Measurements from ENCODE around the gene ATRX. TPM values are rescaled to one million over a fixed set of nuclear protein-coding genes. Genes with fewer than 3 reads are reported as not detected.
"Not testable (repeated sequence)": the region's sequence is repeated elsewhere in the genome, so short reads cannot be mapped to it uniquely, and the experiment has no call there.

The ATRX gene
- total RNA-seq, 2 donors from 2014 or later: 49.3 to 110 TPM

DNA sequence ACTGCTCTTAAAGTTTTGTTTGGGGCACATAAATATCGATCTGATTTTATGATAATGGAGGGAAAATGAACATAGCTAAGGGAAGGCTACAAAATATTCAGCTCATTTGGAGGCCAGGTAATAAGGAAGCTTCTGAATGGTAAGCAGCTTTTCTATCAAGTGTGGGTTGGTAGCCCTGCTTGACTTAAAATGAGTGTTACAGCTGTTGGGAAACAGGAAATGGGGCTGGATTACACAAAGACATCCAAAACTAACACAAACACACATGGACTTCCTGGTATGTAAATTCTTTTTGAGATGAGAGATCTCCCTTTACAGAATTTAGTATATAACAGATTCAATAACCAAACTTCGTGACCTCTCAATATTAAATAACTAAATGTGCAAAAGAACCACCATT is 280.8 kb downstream of the ATRX start:
- TF ChIP-seq POLR2AphosphoS5 (IDR thresholded peaks at IDR 0.05): no peak
- TF ChIP-seq POLR2A (IDR thresholded peaks at IDR 0.05): no peak
- TF ChIP-seq, protein P1, sequence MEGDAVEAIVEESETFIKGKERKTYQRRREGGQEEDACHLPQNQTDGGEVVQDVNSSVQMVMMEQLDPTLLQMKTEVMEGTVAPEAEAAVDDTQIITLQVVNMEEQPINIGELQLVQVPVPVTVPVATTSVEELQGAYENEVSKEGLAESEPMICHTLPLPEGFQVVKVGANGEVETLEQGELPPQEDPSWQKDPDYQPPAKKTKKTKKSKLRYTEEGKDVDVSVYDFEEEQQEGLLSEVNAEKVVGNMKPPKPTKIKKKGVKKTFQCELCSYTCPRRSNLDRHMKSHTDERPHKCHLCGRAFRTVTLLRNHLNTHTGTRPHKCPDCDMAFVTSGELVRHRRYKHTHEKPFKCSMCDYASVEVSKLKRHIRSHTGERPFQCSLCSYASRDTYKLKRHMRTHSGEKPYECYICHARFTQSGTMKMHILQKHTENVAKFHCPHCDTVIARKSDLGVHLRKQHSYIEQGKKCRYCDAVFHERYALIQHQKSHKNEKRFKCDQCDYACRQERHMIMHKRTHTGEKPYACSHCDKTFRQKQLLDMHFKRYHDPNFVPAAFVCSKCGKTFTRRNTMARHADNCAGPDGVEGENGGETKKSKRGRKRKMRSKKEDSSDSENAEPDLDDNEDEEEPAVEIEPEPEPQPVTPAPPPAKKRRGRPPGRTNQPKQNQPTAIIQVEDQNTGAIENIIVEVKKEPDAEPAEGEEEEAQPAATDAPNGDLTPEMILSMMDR (IDR thresholded peaks at IDR 0.05): no peak
- Histone ChIP-seq H3K27me3 (replicated peaks; ENCODE audit: insufficient read depth) (no peaks in the 10 kb centered on the region), H3K27ac (no peak overlapping the region), H3K4me3 (no peak overlapping the region), H3K36me3 (no peaks in the 10 kb centered on the region), H3K4me1 (replicated peaks) (no peaks in the 10 kb centered on the region), H3K9me3 (no peaks in the 10 kb centered on the region)
- intact Hi-C loops (cut with DNase I): no loop called here
- 56% methylated on average over 2 of the region's 2 CpGs for WGBS
- no peak for DNase-seq (ENCODE audit: low spot score)

DNA sequence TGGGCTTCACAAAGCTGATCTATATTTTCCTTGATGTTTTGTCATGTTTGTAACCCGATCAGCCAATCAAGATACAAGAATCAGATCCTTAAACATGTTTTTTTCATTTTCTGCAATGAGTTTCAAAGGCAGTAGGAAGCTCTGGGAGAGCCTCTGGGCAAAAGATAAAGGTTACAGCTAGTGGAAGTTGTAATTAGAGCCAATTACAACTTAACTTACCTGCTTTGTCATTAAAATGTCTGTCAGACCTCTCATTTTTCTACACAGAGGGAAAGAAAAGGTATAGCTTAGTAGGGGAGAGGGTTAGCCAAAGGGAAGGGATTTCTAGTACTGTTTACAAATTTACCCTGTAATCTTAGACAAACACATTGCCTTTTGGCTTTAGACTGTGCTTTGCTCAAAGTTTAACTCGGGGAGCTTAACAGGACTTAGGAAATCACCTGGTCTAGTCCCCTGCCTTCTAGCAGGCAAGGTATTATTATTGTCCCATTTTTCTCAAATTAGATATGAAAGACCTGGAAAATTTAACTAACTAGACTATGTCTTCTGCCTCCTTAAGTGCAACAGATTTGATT is 283.0 kb downstream of the ATRX start:
- Histone ChIP-seq H3K9me3 (no peaks in the 10 kb centered on the region), H3K36me3 (no peaks in the 10 kb centered on the region), H3K4me3 (no peak overlapping the region), H3K27me3 (replicated peaks; ENCODE audit: insufficient read depth) (no peaks in the 10 kb centered on the region), H3K4me1 (replicated peaks) (no peaks in the 10 kb centered on the region), H3K27ac (no peak overlapping the region)
- WGBS: 21% methylated on average over 2 of the region's 2 CpGs
- TF ChIP-seq, protein P1 (IDR thresholded peaks at IDR 0.05): no peak
- TF ChIP-seq POLR2A (IDR thresholded peaks at IDR 0.05): no peak
- no peak for TF ChIP-seq POLR2AphosphoS5 (IDR thresholded peaks at IDR 0.05)
- intact Hi-C loops (cut with DNase I): no loop called here
- DNase-seq (ENCODE audit: low spot score): no peak

DNA sequence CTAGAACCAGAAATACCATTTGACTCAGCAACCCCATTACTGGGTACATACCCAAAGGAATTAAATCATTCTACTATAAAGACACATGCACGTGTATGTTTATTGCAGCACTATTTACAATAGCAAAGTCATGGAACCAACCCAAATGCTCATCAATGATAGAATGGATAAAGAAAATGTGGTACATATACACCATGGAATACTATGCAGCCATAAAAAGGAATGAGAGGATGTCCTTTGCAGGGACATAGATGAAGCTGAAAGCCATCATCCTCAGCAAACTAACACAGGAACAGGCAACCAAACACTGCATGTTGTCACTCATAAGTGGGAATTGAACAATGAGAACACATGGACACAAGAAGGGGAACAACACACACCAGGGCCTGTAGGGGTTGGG is 285.9 kb downstream of the ATRX start:
- H3K9me3 ChIP-seq; H3K27me3 ChIP-seq (replicated peaks; ENCODE audit: insufficient read depth); H3K36me3 ChIP-seq; DNase-seq (ENCODE audit: low spot score); H3K4me3 ChIP-seq; intact Hi-C loops (cut with DNase I); H3K4me1 ChIP-seq (replicated peaks); H3K27ac ChIP-seq: not testable (repeated sequence)
- 73% methylated on average over 1 of the region's 1 CpG for WGBS

- 89% methylated on average over 9 of the region's 20 CpGs for WGBS
- no peak for DNase-seq (ENCODE audit: low spot score)
- Histone ChIP-seq H3K4me3 (no peak overlapping the region), H3K9me3 (no peaks in the 10 kb centered on the region), H3K27ac (no peak overlapping the region), H3K36me3 (no peaks in the 10 kb centered on the region), H3K4me1 (replicated peaks) (no peaks in the 10 kb centered on the region), H3K27me3 (replicated peaks; ENCODE audit: insufficient read depth) (no peaks in the 10 kb centered on the region)
- intact Hi-C loops (cut with DNase I): no loop called here
- TF ChIP-seq, protein P1 (IDR thresholded peaks at IDR 0.05): no peak
- TF ChIP-seq POLR2A (IDR thresholded peaks at IDR 0.05): no peak
- TF ChIP-seq POLR2AphosphoS5 (IDR thresholded peaks at IDR 0.05): no peak
Observed at GRCh38 chrX:77493677-77494553, 292.1 kb downstream of the ATRX start.

DNA sequence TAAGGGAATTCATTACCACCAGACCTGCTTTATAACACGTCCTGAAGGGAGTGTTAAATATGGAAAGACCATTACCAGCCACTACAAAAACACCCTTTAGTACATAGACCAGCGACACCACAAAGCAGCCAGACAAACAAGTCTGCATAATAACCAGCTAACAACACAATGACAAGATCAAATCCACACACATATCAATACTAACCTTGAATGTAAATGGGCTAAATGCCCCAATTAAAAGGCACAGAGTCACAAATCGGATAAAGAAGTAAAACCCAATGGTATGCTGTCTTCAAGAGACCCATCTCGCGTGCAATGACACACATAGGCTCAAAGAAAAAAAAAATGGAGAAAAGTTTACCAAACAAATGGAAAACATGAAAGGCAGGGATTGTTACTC is 302.0 kb downstream of the ATRX start:
- WGBS: 74% methylated on average over 5 of the region's 5 CpGs
- H3K4me3 ChIP-seq: no peak overlapping the region
- H3K4me1 ChIP-seq (replicated peaks): no peaks in the 10 kb centered on the region
- no peak for DNase-seq (ENCODE audit: low spot score)
- intact Hi-C loops (cut with DNase I): no loop called here
- H3K36me3 ChIP-seq: no peaks in the 10 kb centered on the region
- H3K9me3 ChIP-seq: no peaks in the 10 kb centered on the region
- TF ChIP-seq, protein P1 (IDR thresholded peaks at IDR 0.05): no peak
- no peak for TF ChIP-seq POLR2AphosphoS5 (IDR thresholded peaks at IDR 0.05)
- no peaks in the 10 kb centered on the region for H3K27me3 ChIP-seq (replicated peaks; ENCODE audit: insufficient read depth)
- H3K27ac ChIP-seq: no peak overlapping the region
